Measurements from ENCODE around the gene INPPL1.
A peak's percentile ranks its signal among the peaks of the same experiment; 100 is the strongest.
"Not testable (repeated sequence)": the region's sequence is repeated elsewhere in the genome, so short reads cannot be mapped to it uniquely, and the experiment has no call there.

INPPL1 gene, protein sequence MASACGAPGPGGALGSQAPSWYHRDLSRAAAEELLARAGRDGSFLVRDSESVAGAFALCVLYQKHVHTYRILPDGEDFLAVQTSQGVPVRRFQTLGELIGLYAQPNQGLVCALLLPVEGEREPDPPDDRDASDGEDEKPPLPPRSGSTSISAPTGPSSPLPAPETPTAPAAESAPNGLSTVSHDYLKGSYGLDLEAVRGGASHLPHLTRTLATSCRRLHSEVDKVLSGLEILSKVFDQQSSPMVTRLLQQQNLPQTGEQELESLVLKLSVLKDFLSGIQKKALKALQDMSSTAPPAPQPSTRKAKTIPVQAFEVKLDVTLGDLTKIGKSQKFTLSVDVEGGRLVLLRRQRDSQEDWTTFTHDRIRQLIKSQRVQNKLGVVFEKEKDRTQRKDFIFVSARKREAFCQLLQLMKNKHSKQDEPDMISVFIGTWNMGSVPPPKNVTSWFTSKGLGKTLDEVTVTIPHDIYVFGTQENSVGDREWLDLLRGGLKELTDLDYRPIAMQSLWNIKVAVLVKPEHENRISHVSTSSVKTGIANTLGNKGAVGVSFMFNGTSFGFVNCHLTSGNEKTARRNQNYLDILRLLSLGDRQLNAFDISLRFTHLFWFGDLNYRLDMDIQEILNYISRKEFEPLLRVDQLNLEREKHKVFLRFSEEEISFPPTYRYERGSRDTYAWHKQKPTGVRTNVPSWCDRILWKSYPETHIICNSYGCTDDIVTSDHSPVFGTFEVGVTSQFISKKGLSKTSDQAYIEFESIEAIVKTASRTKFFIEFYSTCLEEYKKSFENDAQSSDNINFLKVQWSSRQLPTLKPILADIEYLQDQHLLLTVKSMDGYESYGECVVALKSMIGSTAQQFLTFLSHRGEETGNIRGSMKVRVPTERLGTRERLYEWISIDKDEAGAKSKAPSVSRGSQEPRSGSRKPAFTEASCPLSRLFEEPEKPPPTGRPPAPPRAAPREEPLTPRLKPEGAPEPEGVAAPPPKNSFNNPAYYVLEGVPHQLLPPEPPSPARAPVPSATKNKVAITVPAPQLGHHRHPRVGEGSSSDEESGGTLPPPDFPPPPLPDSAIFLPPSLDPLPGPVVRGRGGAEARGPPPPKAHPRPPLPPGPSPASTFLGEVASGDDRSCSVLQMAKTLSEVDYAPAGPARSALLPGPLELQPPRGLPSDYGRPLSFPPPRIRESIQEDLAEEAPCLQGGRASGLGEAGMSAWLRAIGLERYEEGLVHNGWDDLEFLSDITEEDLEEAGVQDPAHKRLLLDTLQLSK

DNA sequence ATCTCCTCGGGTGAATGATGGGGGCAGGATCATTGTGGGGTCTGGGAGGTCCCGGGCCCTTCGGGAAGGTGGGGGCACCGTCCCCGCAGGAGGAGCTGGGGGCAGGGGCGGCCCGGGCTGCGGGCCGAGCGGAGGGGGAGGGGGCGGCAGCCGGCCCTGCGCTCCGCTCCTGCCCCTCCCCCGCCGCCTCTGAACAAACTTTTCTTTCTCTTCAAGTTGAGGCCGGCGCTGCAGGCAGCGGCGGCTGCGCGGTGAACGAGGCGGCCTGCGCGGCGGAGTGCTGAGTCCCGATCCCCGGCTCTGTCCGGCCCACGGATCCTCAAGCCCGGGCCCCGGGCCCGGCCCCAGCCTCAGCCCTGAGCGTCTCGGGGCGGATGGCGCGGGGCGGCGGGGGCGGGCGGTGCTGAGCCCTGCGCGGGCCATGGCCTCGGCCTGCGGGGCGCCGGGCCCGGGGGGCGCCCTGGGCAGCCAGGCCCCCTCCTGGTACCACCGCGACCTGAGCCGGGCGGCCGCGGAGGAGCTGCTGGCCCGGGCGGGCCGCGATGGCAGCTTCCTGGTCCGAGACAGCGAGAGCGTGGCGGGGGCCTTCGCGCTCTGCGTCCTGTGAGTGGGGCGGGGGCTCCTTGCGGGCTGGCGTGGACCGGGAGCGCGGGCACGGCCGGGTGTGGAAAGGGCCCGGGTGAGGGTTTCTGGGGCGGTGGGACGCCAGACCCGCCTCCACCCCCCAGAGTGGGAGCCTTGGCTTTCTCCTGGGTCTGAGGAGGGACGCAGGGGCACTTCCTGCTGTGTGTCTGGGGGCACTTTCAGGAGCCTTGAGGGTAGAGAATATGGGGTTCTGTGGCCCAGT is at the start of gene INPPL1:
Gene INPPL1, plus strand, starts transcription at position 204 of the 847 bp plus-strand sequence. Its CDS starts 218 bp downstream, at position 422.
- peak; percentile 37 for DNase-seq

DNA sequence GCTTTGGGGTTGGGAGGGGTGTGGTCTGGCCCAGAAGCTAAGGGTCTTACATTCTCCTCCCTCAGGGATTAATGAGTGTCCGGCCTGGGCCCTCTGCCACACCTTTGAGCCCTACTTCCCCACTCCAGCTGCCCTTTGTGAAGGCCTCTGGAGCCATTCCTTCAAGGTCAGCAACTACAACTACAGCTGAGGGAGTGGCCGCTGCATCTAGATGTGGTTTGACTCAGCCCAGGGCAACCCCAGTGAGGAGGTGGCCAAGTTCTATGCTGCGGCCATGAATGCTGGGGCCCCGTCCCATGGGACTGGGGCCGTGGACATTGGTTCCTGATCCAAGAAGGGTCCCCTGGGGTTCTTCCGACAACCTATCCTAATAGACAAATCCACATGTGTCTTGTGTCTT is 46.9 kb upstream of the INPPL1 start:
- no peak for DNase-seq

DNA sequence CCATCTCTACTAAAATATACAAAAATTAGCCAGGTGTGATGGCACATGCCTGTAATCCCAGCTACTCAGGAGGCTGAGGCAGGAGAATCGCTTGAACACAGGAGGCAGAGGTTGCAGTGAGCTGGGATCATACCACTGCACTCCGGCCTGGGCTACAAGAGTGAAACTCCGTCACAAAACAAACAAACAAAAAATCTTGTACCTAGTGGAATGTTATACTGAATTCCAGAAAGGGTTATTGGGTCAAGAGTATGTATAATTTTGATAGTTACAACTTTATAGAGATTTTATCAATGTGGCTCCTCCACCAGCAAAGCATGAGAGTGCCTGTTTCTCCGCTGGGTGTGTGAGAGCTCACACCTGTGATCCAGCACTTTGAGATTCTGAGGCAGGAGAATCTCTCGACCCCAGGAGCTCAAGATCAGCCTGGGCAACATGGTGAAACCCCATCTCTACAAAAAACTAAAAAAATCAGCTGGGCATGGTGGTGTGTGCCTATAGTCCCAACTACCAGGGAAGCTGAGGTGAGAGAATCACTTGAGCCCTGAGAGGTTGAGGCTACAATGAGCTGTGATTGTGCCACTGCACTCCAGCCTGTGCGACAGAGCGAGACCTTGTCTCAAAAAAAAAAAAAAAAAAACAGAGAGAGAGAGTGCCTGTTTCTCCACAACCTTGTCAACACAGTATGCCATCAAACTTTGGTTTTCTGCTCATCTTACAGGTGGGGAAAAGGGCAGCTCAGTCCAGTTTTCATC is 45.3 kb upstream of the INPPL1 start:
- DNase-seq = no peak

DNA sequence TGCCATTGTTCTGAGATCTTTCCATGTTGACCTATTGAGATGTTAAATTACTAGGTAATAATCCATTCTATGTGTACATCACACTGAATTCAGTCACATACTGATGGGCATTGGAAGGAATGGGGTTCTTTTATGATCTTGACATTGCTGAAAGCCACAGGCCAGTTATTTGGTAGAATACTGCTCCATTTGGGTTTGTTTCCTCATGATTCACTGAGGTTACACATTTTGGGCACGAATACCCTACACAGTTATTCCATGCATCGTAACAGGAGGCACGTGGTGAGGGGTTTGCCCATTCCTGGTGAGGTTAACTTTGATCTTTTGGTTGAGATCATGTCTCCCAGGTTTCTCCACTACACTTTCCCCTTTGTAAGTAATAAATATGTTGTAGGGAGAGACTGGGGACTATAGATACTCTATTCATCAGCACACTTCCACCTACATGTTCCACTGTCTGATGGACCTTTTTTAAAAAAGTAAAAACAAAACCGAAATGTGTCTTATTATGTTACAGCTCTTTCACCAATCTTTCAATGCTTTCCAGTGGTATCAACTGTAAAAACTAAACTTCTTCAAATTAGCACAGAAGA is 44.7 kb upstream of the INPPL1 start:
- no peak for DNase-seq

DNA sequence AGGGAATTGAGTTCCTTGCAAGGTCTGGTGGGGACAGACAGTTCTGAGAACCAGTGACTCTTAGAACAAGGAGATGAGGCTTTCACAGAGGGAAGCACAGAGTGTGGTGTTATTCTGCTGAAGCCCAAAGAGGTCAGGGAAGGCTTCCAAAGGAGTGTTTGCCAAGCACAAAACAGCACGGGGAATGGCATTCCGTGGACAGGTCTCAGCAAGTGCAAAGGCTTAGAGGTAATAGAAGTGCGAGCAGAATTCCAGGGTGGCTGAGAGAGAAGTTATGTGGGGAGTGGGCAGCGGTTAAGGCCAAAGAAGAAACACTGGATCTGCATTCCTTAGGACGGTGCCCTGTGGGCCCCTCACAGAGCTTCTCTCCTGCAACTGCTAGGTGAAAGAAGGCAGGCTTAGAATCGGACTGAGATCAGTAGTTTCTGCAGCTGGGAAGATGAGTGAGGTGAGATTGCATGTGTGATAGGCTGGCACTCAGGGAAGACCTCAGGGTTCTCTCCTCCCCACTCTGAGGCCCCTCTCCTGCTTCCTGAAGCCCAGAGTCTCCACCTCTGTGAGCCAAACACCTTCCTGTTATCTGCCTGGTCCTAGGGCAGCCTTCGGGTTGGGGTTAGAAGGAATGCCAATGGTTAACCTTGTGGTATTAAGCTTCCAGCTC is 43.5 kb upstream of the INPPL1 start:
- DNase-seq = not testable (repeated sequence)

DNA sequence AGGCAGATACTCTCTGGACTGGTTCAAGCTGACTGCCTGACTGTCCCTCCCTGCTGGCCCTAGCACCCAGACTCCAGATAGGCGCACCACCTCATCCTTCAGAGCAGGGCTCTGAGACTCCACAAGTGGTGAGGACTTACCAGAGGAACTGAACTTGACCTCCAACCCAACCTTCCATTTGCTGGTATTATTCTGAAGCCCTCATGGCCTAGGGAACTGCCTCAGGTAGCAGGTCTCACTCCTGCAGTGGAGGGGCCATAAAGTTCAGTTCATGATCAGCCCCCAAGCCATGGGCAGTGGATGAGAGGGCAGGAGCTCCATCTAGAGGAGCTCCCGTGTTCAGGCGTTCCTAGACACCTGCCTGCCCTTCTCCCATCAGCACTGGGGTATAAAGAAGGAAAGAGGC is 43.0 kb upstream of the INPPL1 start:
- not testable (repeated sequence) for DNase-seq

DNA sequence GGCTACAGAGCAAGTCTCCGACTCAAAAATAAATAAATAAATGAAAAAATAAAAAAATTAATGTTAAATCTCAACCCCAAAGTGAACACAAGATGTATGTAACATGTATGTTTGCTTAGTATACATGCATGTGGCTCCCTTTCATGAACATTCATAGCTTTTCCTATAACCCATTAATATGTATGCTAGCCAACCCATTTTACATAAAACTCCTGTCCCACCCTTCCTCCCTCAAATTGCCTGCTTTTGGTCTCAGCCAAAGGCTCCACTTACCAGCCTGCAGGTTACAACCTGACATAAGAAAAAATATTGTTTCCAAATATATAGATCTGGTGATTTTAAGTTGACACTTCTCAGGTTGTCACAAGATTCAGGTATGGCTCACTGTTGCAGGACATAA is 36.3 kb upstream of the INPPL1 start:
- no peak for DNase-seq

DNA sequence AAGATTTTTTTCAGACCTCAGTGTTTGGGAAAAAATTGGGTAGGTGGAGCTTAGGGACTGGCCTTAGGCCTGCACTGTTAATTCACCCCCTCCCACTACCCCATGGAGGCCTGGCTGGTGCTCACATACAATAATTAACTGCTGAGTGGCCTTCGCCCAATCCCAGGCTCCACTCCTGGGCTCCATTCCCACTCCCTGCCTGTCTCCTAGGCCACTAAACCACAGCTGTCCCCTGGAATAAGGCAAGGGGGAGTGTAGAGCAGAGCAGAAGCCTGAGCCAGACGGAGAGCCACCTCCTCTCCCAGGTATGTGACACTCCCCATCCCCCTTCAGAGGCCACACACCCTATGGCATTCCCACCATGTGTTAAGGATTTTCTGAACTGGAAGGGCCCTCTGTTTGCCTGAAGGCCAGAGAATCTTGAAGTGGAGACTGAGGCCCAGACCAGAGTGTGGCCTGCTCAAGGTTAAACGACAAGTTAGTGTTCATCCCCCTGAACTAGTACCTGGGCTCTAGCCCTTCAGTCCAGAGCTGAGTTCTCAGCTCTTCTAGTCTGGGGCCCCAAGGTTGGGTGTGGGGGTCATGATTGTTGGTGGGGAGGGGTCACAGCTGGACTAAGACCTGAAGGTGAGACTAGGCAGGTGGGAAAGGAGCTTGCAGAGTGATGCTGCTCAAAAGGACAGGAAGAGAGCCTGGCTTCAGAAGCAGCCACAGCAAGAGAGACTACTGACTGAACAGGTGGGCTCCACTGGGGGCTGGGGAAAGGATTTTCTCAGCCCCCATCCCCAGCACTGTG is 34.9 kb upstream of the INPPL1 start:
- no peak for DNase-seq

DNA sequence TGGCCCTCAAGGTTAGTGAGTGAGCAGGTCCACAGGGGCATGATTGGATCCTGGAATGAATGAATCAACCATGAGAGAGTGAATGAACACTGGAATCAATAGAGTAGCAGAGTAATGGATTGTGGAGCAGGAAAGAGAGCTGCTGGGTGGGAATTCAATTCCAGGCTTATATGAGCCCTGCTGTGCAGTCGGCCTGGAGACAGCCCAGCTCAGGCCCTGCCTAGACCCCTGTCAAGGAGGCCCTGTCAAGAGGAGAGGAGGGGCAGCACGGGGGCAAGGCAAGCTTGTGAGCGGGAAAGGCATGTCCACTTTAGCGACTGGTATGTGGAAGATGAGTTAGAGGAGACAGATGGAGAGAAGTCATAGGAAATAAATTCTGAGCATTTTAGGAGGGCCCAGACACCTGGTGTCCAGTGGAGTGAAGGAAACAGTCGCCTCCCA is 33.9 kb upstream of the INPPL1 start:
- DNase-seq = no peak

DNA sequence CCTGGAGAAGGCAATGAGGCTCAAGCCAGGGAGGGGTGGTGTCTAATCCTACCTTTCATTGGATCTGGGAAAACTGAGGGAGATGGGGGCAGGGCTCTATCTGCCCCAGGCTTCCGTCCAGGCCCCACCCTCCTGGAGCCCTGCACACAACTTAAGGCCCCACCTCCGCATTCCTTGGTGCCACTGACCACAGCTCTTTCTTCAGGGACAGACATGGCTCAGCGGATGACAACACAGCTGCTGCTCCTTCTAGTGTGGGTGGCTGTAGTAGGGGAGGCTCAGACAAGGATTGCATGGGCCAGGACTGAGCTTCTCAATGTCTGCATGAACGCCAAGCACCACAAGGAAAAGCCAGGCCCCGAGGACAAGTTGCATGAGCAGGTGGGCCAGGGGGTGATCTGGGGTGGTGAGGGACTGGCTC is 32.6 kb upstream of the INPPL1 start, which contains the start of gene FOLR1:
Gene FOLR1, plus strand, starts transcription at position 180 of the 421 bp plus-strand sequence. Its CDS starts 34 bp downstream, at position 214.
- no peak for DNase-seq

DNA sequence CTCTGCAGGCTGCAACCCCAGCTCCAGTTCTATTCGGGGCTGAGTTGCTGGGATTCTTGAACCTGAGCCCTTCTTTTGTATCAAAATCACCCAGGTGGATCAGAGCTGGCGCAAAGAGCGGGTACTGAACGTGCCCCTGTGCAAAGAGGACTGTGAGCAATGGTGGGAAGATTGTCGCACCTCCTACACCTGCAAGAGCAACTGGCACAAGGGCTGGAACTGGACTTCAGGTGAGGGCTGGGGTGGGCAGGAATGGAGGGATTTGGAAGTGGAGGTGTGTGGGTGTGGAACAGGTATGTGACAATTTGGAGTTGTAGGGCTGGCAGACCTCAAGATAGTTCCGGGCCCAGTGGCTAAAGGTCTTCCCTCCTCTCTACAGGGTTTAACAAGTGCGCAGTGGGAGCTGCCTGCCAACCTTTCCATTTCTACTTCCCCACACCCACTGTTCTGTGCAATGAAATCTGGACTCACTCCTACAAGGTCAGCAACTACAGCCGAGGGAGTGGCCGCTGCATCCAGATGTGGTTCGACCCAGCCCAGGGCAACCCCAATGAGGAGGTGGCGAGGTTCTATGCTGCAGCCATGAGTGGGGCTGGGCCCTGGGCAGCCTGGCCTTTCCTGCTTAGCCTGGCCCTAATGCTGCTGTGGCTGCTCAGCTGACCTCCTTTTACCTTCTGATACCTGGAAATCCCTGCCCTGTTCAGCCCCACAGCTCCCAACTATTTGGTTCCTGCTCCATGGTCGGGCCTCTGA is 28.9 kb upstream of the INPPL1 start:
- no peak for DNase-seq

DNA sequence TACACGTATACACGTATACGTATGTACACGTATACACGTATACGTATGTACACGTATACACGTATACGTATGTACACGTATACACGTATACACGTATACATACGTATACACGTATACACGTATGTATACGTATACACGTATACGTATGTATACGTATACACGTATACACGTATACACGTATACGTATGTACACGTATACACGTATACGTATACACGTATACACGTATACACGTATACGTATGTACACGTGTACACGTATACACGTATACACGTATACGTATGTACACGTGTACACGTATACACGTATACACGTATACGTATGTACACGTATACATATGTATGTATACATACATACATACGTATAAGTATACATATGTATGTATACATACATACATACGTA is 23.1 kb upstream of the INPPL1 start:
- not testable (repeated sequence) for DNase-seq

DNA sequence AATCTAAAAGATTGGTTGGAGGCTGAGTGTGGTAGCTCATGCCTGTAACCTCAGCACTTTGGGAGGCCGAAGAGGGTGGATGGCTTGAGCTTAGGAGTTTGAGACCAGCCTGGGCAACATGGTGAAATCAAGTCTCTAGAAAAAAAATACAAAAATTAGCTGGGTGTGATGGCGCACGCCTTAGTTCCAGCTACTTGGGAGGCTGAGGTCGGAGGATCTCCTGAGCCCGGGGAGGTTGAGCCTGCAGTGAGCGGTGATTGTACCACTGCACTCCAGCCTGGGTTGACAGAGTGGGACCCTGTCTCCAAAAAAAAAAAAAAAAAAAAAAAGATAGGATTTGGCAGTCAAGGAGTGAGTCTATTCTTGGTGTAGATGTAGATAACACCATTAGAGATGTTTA is 22.0 kb upstream of the INPPL1 start:
- no peak for DNase-seq

DNA sequence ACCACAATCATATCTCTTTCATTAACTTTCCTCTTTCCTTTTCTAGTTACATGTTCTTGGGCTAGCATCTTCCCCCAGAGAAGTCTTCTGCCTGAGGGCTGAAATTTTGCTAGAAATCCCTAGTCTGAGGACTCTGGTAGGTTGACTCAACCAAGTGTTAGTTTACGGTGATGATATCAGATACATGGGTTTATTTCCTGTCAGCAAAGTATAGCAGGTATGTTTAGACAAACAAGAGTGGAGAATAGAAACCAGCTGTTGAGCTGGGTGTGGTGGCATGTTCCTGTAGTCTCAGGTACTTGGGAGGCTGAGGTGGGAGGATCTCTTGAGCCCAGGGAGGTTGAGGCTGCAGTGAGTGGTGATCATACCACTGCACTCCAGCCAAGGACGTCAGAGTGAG is 21.4 kb upstream of the INPPL1 start:
- DNase-seq = no peak

DNA sequence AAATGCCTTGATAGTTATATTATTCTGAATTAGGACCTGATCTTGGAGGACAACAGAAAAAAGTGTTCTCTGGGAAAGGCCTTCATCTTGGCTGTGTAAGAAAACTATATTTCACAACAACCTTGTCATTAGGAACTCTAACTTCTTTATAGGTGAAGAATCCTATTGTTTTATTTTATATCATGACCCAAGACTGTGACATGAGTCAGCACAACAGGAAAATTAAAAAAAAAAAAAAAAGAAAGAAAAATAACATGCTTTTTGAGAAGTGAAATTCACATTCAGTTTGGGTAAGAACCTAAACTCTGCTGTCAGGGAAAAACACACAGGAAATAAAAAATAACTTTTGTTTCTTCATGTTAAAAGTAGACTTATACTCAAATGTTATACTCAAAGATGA is 19.7 kb upstream of the INPPL1 start:
- no peak for DNase-seq

DNA sequence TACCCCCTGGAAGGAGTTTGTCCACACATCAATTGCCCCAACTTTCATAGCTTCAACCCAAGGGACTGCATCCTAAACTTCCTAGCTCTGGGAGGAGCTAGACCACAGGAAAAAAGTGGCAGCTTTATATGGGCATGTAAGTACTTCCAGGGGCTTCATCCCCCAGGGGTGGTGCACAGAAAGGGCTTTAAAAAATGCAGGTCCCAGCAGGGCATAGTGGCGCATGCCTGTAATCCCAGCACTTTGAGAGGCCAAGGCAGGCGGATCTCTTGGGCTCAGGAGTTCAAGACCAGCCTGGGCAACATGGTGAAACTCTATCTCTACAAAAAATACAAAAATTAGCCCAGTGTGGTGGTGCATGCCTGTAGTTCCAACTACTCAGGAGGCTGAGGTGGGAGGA is 17.8 kb upstream of the INPPL1 start:
- not testable (repeated sequence) for DNase-seq

DNA sequence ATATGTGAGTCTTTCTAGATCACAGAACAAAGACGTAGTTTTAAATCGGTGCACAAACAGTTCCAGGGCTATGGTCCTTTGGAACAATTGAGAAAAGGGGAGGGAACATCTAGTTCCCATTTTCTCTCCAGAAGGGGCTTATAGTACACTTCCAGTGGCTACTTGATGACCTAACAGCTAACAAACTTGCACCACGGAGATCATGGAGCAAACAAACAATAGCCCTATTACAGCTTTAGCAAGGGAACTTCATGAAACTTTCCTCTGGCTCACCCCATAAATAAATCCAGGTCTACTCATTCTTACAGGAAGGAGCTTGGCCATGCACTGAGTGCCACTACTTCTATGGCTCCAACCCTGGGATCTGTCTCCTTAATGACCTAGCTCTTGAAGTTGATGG is 16.3 kb upstream of the INPPL1 start:
- DNase-seq = no peak

DNA sequence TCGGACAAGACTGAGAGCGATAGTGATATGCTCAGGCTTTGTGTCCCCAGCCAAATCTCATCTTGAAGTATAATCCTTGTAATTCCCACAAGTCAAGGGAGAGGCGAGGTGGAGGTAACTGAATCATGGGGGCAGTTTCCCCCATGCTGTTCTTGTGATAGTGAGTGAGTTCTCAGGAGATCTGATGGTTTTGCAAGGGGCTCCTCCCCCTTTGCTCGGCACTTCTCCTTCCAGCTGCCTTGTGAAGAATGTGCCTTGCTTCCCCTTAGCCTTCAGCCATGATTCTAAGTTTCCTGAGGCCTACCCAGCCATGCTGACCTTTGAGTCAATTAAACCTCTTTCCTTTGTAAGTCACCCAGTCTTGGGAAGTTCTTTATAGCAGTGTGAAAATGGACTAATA is 15.5 kb upstream of the INPPL1 start:
- DNase-seq = no peak

DNA sequence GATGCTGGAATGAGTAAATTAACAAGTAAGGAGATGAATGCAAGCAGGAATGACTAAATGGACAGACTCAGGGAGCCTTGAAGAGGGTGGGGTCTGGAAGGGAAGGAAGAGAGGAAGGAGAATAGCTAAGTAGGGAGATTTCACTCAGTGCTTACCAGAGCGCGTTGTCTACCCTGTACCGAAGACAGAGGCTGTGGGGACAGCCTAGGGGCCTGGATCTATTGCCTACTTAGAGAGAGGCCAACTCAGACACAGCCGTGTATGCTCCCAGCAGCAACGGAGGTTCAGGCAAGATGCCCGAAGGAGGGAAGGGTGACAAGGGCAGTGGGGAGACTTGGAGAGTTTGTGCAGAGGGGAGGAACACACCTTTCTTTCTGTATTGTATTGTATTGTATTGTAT is 7.9 kb upstream of the INPPL1 start, which contains the start of gene FOLR2:
Gene FOLR2, plus strand, starts transcription at position 157 of the 400 bp plus-strand sequence. CDS start 1,791 bp downstream, outside the sequence.
- no peak for DNase-seq

All from activated CD8-positive, alpha-beta memory T cell treated with anti-CD3 and anti-CD28 coated beads, Interleukin-2, amount 50 U/mL, for 4 hours (primary cell).